ENCODE measurements around the gene ZNF628.
A peak's percentile ranks its signal among the peaks of the same experiment; 100 is the strongest.
"Not testable (repeated sequence)": the region's sequence is repeated elsewhere in the genome, so short reads cannot be mapped to it uniquely, and the experiment has no call there.

Gene ZNF628

GRCh38 chr19:55486043-55486970, 9.9 kb downstream of the ZNF628 start:
- no peak for DNase-seq

GRCh38 chr19:55486971-55487923, 10.8 kb downstream of the ZNF628 start:
- DNase-seq: peak; percentile 78

GRCh38 chr19:55487924-55488687, 11.7 kb downstream of the ZNF628 start, which contains the start of gene SSC5D:
Gene SSC5D, plus strand, starts transcription at chr19:55488436. Its CDS starts 154 bp downstream, at chr19:55488590.
- no peak for DNase-seq

- DNase-seq: no peak
Measured at GRCh38 chr19:55488986-55489710, 12.7 kb downstream of the ZNF628 start.

GRCh38 chr19:55489711-55490477, 13.5 kb downstream of the ZNF628 start:
- DNase-seq: no peak

GRCh38 chr19:55490478-55491432, 14.3 kb downstream of the ZNF628 start:
- DNase-seq: no peak

GRCh38 chr19:55491546-55492360, 15.3 kb downstream of the ZNF628 start:
- DNase-seq: no peak

- DNase-seq: no peak
Measured at GRCh38 chr19:55492362-55492944, 16.0 kb downstream of the ZNF628 start.

GRCh38 chr19:55493052-55493644, 16.7 kb downstream of the ZNF628 start:
- no peak for DNase-seq

GRCh38 chr19:55493645-55494171, 17.3 kb downstream of the ZNF628 start:
- no peak for DNase-seq

GRCh38 chr19:55494172-55494761, 17.9 kb downstream of the ZNF628 start:
- DNase-seq: no peak

GRCh38 chr19:55495646-55496349, 19.4 kb downstream of the ZNF628 start:
- DNase-seq: no peak

- DNase-seq: not testable (repeated sequence)
Measured at GRCh38 chr19:55496820-55497219, 20.4 kb downstream of the ZNF628 start.

- no peak for DNase-seq
Measured at GRCh38 chr19:55497763-55498162, 21.3 kb downstream of the ZNF628 start.

GRCh38 chr19:55498246-55498840, 21.9 kb downstream of the ZNF628 start:
- no peak for DNase-seq

GRCh38 chr19:55500368-55500952, 24.0 kb downstream of the ZNF628 start:
- no peak for DNase-seq

Data from activated CD4-positive, alpha-beta T cell treated with anti-CD3 and anti-CD28 coated beads for 48 hours (primary cell).